Cerebellar cortex (tissue), 1 donor: Measurements from ENCODE around the gene KCTD19.

Source experiments
- DNase-seq: peaks from one replicate; pipeline ENCODE4 v3.0.0-alpha.2; 2015; ENCODE audit warnings: low spot score

The KCTD19 gene

DNA sequence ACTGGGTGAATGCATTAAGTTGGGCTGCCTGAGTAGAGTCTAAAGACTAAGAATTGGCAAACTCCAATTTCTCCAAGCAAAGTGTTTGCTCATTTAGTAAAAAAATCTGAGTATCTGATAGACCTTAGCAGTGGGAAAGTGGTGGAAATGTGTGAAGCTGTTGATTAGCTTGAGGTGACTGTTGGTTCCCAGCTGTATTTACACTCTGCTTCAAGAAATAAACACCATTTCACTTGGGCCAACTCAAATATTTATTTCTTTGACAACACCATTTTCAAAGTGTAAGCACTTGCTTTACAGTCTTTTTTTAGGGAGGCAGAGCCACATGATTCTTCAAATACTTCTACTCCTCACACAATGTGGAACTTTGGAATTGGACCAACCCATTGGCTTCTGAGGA is 8.7 kb downstream of the KCTD19 start:
- no peak for DNase-seq

- DNase-seq: no peak
These were observed 13.8 kb downstream of the KCTD19 start for GRCh38 chr16:67312719-67313118.

- no peak for DNase-seq
These were observed 14.7 kb downstream of the KCTD19 start for GRCh38 chr16:67311607-67312488.

DNA sequence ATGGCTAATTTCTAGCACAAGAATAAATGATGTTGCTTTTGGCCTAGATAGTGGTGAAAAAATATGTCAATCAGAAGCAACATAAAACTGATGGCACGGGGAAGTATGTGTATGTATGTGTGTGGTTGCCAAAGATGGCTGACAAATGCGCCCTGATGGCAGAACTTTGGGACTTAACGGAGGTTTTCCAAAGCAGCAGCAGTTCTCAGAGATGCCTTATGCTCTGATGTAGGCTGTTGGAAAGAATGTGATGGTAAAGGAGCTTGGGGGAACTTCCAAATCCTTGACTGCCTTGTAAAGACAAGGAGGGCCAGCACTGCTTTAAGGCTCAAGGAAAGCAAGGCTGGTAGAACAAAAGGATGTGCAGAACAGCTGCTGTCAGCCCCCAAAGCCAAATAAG is 16.0 kb downstream of the KCTD19 start:
- no peak for DNase-seq

DNA sequence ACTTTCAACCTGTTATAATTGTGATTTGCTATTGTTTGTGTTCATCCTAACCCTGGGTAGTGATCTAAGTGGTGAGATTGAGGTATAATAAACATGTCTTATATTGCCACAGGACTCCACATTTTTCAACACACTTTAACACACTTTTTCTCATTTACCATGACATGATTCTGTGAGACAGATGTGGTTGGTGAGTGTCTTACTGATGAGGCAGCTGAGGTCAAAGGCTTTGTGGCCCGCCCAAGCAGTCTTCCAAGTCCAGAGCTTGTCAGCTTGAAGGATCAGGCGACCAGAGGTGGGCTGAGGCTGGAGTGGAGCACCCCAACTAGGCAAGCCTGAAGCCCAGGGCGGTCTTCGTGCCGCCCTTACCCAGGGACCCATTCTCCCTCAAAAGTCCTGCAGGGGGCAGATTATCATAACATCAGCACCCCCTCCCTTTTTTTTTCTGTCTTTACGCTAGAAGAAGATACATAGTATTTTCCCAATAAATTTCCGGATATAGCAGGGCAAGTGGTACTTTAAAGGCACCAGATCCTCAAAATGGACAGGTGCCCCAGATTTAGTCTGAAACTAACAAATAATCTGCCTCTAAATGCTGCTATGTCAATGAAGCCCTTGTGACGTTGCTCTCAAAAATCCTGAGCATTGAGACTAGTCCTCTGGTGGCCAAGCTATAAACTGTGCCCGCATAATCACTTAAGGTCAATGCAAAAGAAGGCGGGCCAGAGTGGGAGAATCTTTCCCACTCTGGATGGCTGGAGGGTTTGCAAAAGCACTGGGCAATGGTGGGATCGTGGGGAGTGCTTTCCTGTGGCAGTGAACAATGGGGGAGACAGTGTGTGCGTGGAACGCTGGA is 21.1 kb downstream of the KCTD19 start:
- no peak for DNase-seq

DNA sequence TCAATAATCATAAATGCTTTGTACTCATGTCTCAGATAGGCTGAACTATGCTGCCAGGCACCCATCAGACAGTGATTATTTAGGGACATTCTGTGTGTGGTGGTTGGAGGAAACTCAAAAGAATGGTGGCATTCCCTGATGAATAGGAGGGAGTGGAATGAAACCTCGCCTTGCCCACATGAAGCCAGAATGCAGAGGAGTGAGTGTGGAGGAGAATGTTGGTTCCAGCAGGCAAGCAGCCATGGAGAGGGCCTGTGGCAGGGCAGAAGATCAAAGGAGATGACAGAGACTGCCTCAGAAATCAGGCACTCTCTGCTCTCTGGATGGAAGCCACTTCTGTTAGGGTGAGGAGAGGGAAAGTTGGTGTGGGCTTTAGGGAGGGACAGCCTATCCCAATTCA is 22.5 kb downstream of the KCTD19 start:
- DNase-seq: no peak

- no peak for DNase-seq
These were observed 23.6 kb downstream of the KCTD19 start for GRCh38 chr16:67302970-67303369.

GRCh38 chr16:67302076-67302475 is 24.5 kb downstream of the KCTD19 start:
- DNase-seq: no peak

- no peak for DNase-seq
These were observed 25.3 kb downstream of the KCTD19 start for GRCh38 chr16:67301080-67301782.

GRCh38 chr16:67299269-67299668 is 27.3 kb downstream of the KCTD19 start:
- no peak for DNase-seq

DNA sequence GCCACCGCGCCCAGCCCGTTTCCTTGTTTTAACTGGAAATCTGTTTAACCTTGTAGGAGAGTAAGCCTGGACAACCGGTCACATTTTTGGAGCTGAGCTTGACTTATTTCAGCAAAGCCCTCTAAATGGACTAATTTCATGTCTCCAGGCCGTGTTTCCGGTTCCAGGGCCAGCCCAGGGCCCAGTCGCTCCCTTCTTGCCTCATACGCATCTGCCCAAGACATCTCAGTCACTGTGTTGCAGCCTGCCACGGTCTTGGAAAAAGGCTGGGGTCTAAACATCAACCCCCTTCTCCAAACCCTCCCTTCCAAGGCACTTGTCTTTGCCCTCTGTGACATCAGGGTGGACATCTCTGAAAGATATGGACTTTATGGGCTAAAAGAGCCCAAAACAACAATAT is 28.3 kb downstream of the KCTD19 start:
- DNase-seq: no peak

- no peak for DNase-seq
These were observed 30.1 kb downstream of the KCTD19 start for GRCh38 chr16:67296420-67296819.

DNA sequence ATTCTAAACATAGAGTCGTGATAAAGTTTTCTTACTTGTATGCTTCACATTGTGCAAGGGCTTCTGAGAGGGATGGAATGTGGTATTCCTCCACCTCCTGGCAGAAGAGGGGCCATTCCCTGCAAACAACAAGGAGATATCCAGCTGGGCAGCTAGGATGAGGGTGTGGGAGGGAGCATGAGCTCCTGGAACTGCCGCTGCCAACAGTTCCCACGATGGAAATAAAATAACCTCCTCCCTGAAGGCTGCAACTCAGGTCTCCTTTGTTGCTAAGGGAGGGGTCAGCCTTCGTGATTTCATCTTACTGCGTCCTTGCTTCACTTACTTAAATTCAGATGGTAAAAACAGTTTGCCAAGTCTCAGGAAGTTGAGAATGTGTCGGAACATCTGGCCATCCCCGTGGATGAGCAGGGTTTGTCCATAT is 31.6 kb downstream of the KCTD19 start:
- no peak for DNase-seq

- no peak for DNase-seq
These were observed 32.3 kb downstream of the KCTD19 start for GRCh38 chr16:67294171-67294757.

DNA sequence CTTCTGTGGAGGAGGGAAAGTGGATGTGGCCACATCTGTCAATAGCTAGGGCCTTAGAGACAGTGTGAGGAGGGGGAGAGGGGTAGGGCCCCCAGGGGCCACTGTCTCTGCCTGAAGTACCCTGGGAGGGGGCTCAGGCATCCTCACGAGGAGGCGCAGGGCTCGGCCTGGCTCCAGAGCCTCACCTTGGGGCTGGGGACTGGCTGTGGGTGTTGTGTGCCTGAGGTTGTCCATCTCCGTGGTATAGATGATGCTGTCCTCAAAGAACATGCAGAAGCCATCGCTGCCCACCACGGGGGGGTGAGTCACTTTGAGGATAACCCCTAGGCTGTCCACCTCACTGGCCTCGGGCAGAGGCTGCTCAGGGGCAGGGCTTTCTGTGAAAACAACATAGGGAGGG is 35.1 kb downstream of the KCTD19 start:
- no peak for DNase-seq

GRCh38 chr16:67287960-67288359 is 38.6 kb downstream of the KCTD19 start:
- no peak for DNase-seq

DNA sequence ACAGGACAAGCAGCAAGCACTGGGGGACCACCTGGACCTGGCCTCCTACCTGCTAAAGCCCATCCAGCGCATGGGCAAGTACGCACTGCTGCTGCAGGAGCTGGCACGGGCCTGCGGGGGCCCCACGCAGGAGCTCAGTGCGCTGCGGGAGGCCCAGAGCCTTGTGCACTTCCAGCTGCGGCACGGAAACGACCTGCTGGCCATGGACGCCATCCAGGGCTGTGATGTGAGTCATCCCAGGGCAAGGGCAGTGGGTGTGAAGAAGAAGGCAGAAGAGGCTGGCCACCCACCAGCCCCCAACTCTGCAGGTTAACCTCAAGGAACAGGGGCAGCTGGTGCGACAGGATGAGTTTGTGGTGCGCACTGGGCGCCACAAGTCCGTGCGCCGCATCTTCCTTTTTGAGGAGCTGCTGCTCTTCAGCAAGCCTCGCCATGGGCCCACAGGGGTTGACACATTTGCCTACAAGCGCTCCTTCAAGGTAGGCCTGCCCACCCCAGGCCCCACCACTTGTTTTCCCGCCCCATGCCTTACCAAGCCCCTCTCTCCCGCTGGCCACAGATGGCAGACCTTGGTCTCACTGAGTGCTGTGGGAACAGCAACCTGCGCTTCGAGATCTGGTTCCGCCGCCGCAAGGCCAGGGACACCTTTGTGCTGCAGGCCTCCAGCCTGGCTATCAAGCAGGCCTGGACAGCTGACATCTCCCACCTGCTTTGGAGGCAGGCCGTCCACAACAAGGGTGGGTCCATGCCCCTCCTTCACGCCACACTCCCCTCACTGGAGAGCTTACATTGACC is 39.9 kb downstream of the KCTD19 start:
- DNase-seq: no peak

DNA sequence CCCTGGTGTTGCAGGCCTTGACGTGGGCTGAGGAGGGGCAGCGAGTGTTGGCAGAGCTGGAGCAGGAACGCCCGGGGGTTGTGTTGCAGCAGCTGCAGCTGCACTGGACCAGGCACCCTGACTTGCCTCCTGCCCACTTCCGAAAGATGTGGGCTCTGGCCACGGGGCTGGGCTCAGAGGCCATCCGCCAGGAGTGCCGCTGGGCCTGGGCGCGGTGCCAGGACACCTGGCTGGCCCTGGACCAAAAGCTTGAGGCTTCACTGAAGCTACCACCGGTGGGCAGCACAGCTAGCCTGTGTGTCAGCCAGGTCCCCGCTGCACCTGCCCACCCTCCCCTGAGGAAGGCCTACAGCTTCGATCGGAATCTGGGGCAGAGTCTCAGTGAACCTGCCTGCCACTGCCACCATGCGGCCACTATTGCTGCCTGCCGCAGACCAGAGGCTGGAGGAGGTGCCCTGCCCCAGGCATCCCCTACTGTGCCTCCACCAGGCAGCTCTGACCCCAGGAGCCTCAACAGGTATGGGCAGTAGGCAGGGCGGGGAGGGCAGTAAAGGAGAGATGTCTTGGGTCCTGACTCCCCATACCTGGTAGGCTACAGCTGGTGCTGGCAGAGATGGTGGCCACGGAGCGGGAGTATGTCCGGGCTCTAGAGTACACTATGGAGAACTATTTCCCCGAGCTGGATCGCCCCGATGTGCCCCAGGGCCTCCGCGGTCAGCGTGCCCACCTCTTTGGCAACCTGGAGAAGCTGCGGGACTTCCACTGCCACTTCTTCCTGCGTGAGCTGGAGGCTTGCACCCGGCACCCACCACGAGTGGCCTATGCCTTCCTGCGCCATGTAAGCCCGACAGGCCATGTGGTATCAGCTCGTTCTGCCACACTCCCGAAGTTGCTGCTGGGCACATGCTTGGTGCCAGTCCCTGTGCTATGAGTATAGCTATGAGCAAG is 41.6 kb downstream of the KCTD19 start:
- DNase-seq: peak; percentile 72

GRCh38 chr16:67283826-67284555 is 42.5 kb downstream of the KCTD19 start:
- DNase-seq: no peak
